ENCODE measurements around the gene JADE1.

The JADE1 gene

GRCh38 chr4:128916832-128917231 lies 107.3 kb downstream of the JADE1 start:
- no peak for DNase-seq (ENCODE audit: low read depth)
- no peak overlapping the region for H3K4me3 ChIP-seq (ENCODE audit: low read depth, low read length)
- in situ Hi-C loops (cut with HindIII; ENCODE audit: low sequenced_read_pairs), result no loop called here
- TF ChIP-seq CTCF (IDR thresholded peaks at IDR 0.05; ENCODE audit: low read depth, low read length, missing control alignments), result no peak

- in situ Hi-C loops (cut with HindIII; ENCODE audit: low sequenced_read_pairs), result no loop called here
These were observed 108.3 kb downstream of the JADE1 start for GRCh38 chr4:128917781-128918180.

GRCh38 chr4:128921954-128922353 lies 112.5 kb downstream of the JADE1 start:
- TF ChIP-seq CTCF (IDR thresholded peaks at IDR 0.05; ENCODE audit: low read depth, low read length, missing control alignments), result no peak
- DNase-seq (ENCODE audit: low read depth), result no peak
- no peak overlapping the region for H3K4me3 ChIP-seq (ENCODE audit: low read depth, low read length)
- in situ Hi-C loops (cut with HindIII; ENCODE audit: low sequenced_read_pairs), result no loop called here

More at GRCh38 chr4:128917781-128918180, 108.3 kb downstream of the JADE1 start:
- H3K4me3 ChIP-seq (ENCODE audit: low read depth, low read length), result no peak overlapping the region
- no peak for TF ChIP-seq CTCF (IDR thresholded peaks at IDR 0.05; ENCODE audit: low read depth, low read length, missing control alignments)
- DNase-seq (ENCODE audit: low read depth), result no peak
